Activated CD8-positive, alpha-beta memory T cell treated with anti-CD3 and anti-CD28 coated beads for 4 hours (primary cell): ENCODE results near the gene TAGLN2.

ENCODE experiments used
- DNase-seq, 2 donors: peaks; one replicate each; pipeline ENCODE4 v3.0.0-alpha.2; 2020; ENCODE audit warnings: low read depth in 2 of 2

The TAGLN2 gene

GRCh38 chr1:159873530-159874143 lies 51.7 kb downstream of the TAGLN2 start:
- DNase-seq = no peak

GRCh38 chr1:159872891-159873290 lies 52.4 kb downstream of the TAGLN2 start:
- DNase-seq = no peak

GRCh38 chr1:159870704-159871103 lies 54.6 kb downstream of the TAGLN2 start:
- no peak for DNase-seq

- no peak for DNase-seq
These were observed 55.7 kb downstream of the TAGLN2 start for GRCh38 chr1:159869607-159870006.

- DNase-seq = no peak
These were observed 56.1 kb downstream of the TAGLN2 start for GRCh38 chr1:159869173-159869572.

GRCh38 chr1:159868766-159869165 lies 56.5 kb downstream of the TAGLN2 start:
- no peak for DNase-seq
